Measurements from ENCODE around the gene PCNP. TPM values are rescaled to one million over a fixed set of nuclear protein-coding genes. Genes with fewer than 3 reads are reported as not detected.

Gene PCNP
- total and polyA plus RNA-seq, 9 of the 15 experiments (the other 6 are each of a cell fraction or from before 2014, with no cell fraction given) = 54.3 to 170 (median 150) TPM

- TF ChIP-seq HBP1 (CRISPR knock-in tag; IDR thresholded peaks at IDR 0.05) (no peak), ZKSCAN3 (CRISPR knock-in tag; IDR thresholded peaks at IDR 0.05) (no peak), ZSCAN32 (CRISPR knock-in tag; IDR thresholded peaks at IDR 0.05) (no peak), ZNF23 (CRISPR knock-in tag; IDR thresholded peaks at IDR 0.05) (no peak), CEBPG (CRISPR knock-in tag; IDR thresholded peaks at IDR 0.05) (no peak), CEBPG (tag; conservative IDR thresholded peaks at IDR 0.05 in 1 of 2, IDR thresholded peaks at IDR 0.05 in 1 of 2) (no peak), RREB1 (CRISPR knock-in tag; IDR thresholded peaks at IDR 0.05) (no peak), CBX2 (IDR thresholded peaks at IDR 0.05; ENCODE audit: insufficient read depth, low read length, poor library complexity, severe bottlenecking) (no peak), MAX (CRISPR knock-in tag; IDR thresholded peaks at IDR 0.05) (peak; percentile 78), ZNF121 (CRISPR knock-in tag; conservative IDR thresholded peaks at IDR 0.05) (peak; percentile 22; the same call in 1 of the 2 replicates), GMEB1 (CRISPR knock-in tag; IDR thresholded peaks at IDR 0.05) (peak; percentile 84), TCF3 (CRISPR knock-in tag; IDR thresholded peaks at IDR 0.05) (no peak), BRD4 (IDR thresholded peaks at IDR 0.05) (no peak), XRCC5 (IDR thresholded peaks at IDR 0.05; ENCODE audit: low read depth, low read length) (no peak), SRF (CRISPR knock-in tag; IDR thresholded peaks at IDR 0.05) (no peak), MEF2D (tag; conservative IDR thresholded peaks at IDR 0.05; ENCODE audit: low read depth) (no peak), TFE3 (CRISPR knock-in tag; IDR thresholded peaks at IDR 0.05) (no peak), DNMT1 (IDR thresholded peaks at IDR 0.05) (no peak)
Measured at GRCh38 chr3:101561630-101562328, 12.2 kb upstream of the PCNP start, which contains the start of gene TRMT10C (continued).

Data from K562 (cell line).